Thoracic aorta (tissue), 2 donors: ENCODE data around the gene UBE2L3. TPM values are rescaled to one million over a fixed set of nuclear protein-coding genes. Genes with fewer than 3 reads are reported as not detected.

Experiments used
- ATAC-seq: fragments of 150-250 bp; one replicate; pipeline ENCODE4 v1.8.0; 2017; ENCODE audit warnings: low read depth; ENCODE audit not compliant: insufficient number of reproducible peaks, low FRiP score
- DNase-seq: peaks from one replicate; pipeline ENCODE4 v3.0.0-alpha.2; 2020; ENCODE audit warnings: low spot score
- H3K27ac ChIP-seq, 2 donors: fragments of 200-600 bp; sonication (generic); 1 replicate in 1 of 2; 2 replicates in 1 of 2; pipeline ENCODE4 v1.5.1; 2016; ENCODE audit warnings: mild to moderate bottlenecking in 2 of 2, moderate library complexity in 2 of 2
- H3K27me3 ChIP-seq: fragments of 200-600 bp; sonication (generic); replicated peaks from 2 replicates; pipeline ENCODE4 v1.6.0; 2016; ENCODE audit warnings: mild to moderate bottlenecking; ENCODE audit not compliant: insufficient read depth
- H3K36me3 ChIP-seq: fragments of 200-600 bp; sonication (generic); one replicate; pipeline ENCODE4 v1.5.1; 2016
- H3K4me1 ChIP-seq, 2 donors: fragments of 200-600 bp; sonication (generic); 1 replicate in 1 of 2; 2 replicates in 1 of 2; pipeline versions ENCODE4 v1.5.1 to v1.6.0; 2016; ENCODE audit warnings: low read depth in 2 of 2, mild to moderate bottlenecking in 1 of 2; ENCODE audit not compliant: control insufficient read depth in 1 of 2
- H3K4me3 ChIP-seq: fragments of 200-600 bp; sonication (generic); 2 replicates; pipeline ENCODE4 v1.5.1; 2016; ENCODE audit warnings: mild to moderate bottlenecking
- H3K9me3 ChIP-seq: fragments of 200-600 bp; sonication (generic); 2 replicates; pipeline ENCODE4 v1.5.1; 2016
- total RNA-seq, 2 donors: library from RNA; depleted of rRNA; stranded (reverse); fragments of >200 nt; gene quantifications; one replicate each; pipeline versions ENCODE4 v1.1.0 to v1.2.3, GENCODE V29; 2016
- TF ChIP-seq, protein P1 (sequence below): fragments of 200-600 bp; sonication (generic); IDR thresholded peaks from one replicate; pipeline ENCODE4 v1.5.1; 2019; ENCODE audit warnings: antibody characterized with exemption

Gene UBE2L3
- total RNA-seq, 2 donors from 2014 or later, result 33.8 to 38.3 TPM

DNA sequence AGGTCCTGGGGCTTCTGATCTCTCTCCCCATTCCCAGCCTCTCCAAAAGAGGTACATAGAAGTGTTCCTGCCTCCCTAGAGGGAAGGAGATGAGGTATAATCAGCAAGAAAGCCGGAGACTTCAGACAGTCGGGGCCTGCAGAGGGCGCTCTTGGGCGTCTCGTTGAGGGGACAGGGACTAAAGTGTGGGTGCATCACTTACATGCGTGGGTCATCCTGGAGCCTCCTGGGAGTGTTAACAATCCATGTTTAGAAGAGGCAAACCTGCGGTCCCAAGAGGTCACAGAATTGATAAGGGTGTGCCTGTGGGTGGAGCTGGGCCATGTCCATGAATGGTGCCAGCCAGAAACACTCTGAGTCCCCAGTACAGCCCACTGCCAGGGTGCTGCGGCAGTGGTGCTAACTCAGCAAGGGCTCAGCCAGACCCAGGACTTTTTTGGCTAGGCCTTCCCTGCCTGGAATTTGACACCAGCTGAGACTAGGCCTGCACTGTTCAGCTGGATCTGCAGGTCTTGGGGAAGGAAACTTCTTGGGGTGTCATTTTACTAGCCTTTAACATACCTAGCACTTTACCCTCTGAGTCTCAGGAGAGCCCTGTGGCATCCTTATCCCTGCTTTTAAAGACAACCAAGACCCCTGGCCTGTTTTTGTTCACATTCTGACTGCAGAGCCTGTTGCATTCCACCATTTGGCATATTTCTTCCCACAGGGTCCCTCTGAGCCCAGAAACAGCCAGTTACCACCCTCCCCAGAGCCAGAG lies 56.8 kb downstream of the UBE2L3 start:
- peaks cover 14 to 42% of the 10 kb centered on the region in 2 donors for H3K4me1 ChIP-seq
- no peaks in the 10 kb centered on the region for H3K36me3 ChIP-seq
- H3K4me3 ChIP-seq, result peak overlapping the region; percentile 41
- H3K27me3 ChIP-seq, result no peaks in the 10 kb centered on the region
- no peaks in the 10 kb centered on the region for H3K9me3 ChIP-seq
- TF ChIP-seq, protein P1, sequence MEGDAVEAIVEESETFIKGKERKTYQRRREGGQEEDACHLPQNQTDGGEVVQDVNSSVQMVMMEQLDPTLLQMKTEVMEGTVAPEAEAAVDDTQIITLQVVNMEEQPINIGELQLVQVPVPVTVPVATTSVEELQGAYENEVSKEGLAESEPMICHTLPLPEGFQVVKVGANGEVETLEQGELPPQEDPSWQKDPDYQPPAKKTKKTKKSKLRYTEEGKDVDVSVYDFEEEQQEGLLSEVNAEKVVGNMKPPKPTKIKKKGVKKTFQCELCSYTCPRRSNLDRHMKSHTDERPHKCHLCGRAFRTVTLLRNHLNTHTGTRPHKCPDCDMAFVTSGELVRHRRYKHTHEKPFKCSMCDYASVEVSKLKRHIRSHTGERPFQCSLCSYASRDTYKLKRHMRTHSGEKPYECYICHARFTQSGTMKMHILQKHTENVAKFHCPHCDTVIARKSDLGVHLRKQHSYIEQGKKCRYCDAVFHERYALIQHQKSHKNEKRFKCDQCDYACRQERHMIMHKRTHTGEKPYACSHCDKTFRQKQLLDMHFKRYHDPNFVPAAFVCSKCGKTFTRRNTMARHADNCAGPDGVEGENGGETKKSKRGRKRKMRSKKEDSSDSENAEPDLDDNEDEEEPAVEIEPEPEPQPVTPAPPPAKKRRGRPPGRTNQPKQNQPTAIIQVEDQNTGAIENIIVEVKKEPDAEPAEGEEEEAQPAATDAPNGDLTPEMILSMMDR, result no peak
- ATAC-seq, result no peak
- peak overlapping the region; percentile 64 to 68 for H3K27ac ChIP-seq
- DNase-seq, result no peak

DNA sequence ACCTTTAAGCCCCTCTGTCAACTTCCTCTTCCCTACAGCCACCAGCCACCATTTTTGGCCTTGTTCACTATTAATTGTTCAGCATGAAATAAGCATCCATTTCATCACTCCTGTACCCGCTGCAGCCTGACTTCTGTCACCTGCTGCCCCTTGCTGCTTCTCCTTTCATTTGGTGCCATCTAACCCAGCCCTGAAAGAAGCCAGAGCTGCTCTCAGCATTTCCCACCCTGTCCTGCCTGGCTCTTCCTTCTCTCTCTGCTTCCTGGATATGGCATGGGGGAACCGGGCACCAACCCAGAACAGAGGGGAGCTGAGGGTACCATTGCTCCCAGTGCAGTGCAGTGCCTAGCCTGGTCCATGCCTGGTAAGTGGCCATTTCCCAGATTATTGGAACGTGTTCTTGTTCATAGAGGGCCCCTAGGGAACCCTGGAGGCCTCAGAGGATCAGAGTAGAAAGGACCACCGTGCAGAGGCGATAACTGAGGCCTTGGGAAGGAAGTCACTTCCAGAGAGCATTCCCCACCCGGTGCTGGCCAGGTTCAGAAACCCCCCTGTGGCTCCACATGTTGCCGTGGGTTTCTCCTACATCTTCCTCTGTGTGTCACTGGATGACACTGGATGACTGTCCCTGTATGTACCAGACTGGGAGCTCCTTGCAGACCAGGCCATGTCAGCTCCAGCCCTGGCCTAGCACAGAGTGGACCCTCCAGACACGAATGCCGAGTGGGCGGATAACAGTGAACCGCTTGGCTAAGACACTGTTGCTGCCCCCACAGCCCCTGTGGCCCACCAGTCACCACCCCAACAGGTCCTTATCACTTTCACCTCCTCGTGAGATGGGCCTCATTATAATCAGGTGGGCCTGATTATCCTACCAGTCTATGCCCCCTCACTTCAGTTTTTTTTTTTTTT lies 57.6 kb downstream of the UBE2L3 start:
- DNase-seq, result no peak
- Histone ChIP-seq H3K4me1 (peaks cover 14 to 44% of the 10 kb centered on the region in 2 donors), H3K27ac (no peak overlapping the region), H3K36me3 (no peaks in the 10 kb centered on the region), H3K27me3 (no peaks in the 10 kb centered on the region), H3K4me3 (no peak overlapping the region), H3K9me3 (no peaks in the 10 kb centered on the region)
- TF ChIP-seq, protein P1, result no peak
- no peak for ATAC-seq

DNA sequence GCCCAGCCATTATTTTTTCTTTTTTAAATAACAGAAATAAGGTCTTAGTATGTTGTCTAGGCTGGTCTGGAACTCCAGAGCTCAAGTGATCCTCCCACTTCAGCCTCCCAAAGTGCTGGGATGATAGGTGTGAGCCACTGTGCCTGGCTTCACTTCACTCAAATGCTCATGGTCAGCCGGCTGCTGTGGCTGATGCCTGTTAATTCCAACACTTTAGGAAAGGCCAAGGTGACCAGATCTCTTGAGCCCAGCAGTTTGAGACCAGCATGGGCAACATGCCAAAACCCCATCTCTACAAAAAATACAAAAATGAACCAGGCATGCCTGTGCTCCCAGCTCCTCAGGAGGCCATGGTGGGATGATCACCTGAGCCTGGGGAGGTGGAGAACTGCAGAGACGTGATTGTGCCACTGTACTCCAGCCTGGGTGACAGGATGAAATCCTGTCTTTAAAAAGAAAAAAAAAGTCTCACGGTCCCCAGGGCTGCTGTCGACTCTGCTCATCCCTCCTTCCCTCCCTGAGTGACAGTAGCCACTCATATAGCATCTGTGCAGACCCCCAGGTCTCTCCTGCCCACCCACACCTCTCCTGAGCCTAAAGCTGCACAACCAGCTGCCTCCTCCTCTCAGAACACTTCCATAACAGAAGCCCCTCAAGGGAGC lies 58.7 kb downstream of the UBE2L3 start:
- TF ChIP-seq, protein P1, result no peak
- H3K27me3 ChIP-seq, result no peaks in the 10 kb centered on the region
- no peak overlapping the region for H3K4me3 ChIP-seq
- peaks cover 14 to 47% of the 10 kb centered on the region in 2 donors for H3K4me1 ChIP-seq
- H3K9me3 ChIP-seq, result no peaks in the 10 kb centered on the region
- ATAC-seq (no peak), DNase-seq (no peak)
- no peaks in the 10 kb centered on the region for H3K36me3 ChIP-seq
- no peak overlapping the region for H3K27ac ChIP-seq

DNA sequence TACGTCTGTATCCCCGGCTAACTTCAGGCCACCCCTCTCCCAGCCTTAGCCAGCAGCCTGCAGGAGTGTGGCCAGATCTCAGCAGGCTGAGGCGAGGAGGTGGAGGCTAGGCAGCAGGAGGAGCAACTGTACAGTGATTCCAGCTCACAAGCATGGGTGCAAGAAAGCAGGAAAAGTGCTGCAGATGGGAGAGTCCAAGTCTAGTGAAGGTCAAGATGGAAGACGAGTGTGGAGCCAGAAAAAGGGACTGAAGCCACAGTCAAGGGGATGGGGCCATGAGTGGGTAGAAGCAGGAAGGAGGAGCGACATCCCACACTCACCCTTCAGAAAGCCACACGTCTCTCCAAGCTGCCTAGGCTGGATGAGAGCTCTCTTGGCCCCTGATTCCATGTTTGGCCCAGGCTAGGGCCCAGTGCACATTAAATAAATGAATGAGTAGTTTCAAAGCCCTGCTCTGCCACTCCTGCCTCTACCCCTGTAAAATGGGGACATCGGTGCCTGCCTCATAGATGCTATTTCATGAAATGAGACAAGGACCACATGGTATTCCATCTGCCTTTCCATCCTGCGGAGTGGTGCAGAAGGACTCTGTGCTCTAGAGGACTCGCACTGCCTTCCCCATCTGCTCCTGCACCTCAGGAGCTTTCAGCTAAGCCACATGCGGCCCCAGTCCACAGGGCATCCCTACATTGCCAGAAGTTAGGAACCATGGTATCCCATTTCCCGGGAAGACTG lies 59.4 kb downstream of the UBE2L3 start:
- Histone ChIP-seq H3K4me1 (peaks cover 14 to 46% of the 10 kb centered on the region in 2 donors), H3K9me3 (no peaks in the 10 kb centered on the region), H3K36me3 (no peaks in the 10 kb centered on the region), H3K27ac (no peak overlapping the region), H3K27me3 (no peaks in the 10 kb centered on the region), H3K4me3 (no peak overlapping the region)
- DNase-seq, result no peak
- TF ChIP-seq, protein P1, result no peak
- ATAC-seq, result no peak
